ENCODE measurements around the gene HBG2. TPM values are rescaled to one million over a fixed set of nuclear protein-coding genes. Genes with fewer than 3 reads are reported as not detected.
"Not testable (repeated sequence)": the region's sequence is repeated elsewhere in the genome, so short reads cannot be mapped to it uniquely, and the experiment has no call there.

HBG2 gene
- total RNA-seq, 3 donors from 2014 or later: 5.7 to 7.5 (median 5.8) TPM

DNA sequence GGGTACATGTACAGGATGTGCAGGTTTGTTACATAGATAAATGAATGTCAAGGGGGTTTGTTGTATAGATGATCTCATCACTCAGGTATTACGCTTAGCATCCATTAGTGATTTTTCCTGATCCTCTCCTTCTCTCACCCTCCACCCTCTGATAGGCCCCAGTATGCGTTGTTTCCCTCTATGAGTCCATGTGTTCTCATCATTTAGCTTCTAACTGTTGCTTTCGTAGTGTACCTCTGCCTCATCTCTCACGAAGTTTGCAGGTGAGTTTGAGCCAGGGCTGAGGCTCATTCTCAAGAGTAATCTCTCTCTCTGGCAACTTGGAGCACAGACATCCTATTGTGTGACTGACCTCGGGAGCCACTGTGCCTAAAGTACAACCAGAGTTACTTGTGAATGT is 19.8 kb upstream of the HBG2 start:
- H3K9me3 Mint-ChIP-seq: no peaks in the 10 kb centered on the region
- H3K4me3 Mint-ChIP-seq: no peak overlapping the region
- DNase-seq (no peak), ATAC-seq (no peak)
- H3K27me3 Mint-ChIP-seq (ENCODE audit: low read depth): peaks cover 2% of the 10 kb centered on the region
- no peaks in the 10 kb centered on the region for H3K4me1 Mint-ChIP-seq (ENCODE audit: low read depth)
- no peaks in the 10 kb centered on the region for H3K36me3 Mint-ChIP-seq (ENCODE audit: insufficient read depth)

DNA sequence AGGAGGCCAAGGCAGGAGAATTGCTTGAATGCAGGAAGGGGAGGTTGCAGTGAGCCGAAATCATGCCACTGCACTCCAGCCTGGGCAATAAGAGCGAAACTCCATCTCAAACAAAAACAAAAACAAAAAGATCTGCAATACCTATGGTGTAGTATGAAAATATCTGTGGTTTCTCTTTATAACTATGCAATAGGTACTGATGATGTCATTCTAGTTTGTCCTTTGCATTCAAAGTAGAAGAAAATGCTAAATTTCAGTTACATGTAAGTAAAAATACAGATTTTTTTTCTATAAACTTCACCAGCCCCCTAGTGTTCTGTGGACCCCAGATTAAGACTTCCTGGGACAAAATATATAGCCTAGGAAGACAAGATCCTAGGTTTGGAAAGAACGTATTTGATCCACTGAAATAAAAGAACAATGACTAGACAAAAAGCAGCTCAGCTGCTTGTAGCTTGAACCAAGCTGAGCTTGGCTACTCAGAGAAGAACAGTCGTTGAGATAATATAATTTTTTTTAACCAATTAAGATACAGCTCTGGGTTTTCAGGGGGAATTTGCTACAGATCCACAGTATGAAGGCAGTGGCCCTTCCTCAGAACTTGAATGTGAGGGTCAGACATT is 17.9 kb upstream of the HBG2 start:
- Mint-ChIP-seq H3K36me3 (ENCODE audit: insufficient read depth) (no peaks in the 10 kb centered on the region), H3K9me3 (no peaks in the 10 kb centered on the region), H3K4me1 (ENCODE audit: low read depth) (no peaks in the 10 kb centered on the region), H3K27me3 (ENCODE audit: low read depth) (peaks cover 2% of the 10 kb centered on the region), H3K4me3 (no peak overlapping the region)
- ATAC-seq (no peak), DNase-seq (no peak)

DNA sequence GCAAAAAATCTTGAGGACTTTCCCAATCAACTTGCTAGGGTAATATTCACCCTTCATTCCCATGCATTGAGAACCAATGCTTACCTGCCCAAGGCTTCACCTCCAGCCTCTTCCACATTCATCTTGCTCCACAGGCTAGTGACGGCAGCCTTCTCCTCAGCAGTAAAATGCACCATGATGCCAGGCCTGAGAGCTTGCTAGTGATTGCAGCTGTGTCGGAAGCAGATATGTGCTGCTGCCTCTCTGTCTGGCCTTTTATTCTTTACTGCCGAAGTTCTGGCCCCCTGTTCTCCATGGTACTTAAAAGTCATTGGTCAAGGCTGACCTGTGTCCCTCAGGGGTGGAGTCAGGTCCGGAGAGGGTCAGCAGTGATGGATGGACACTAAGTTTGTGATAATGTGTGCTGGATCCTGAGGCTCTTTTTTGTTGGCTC is 15.2 kb upstream of the HBG2 start, which contains the start of gene HBE1:
Gene HBE1, minus strand, starts transcription at position 231 of the 433 bp plus-strand sequence. Its CDS starts 55 bp downstream, at position 176.
- Mint-ChIP-seq H3K9me3 (peaks cover 3% of the 10 kb centered on the region), H3K36me3 (ENCODE audit: insufficient read depth) (no peaks in the 10 kb centered on the region), H3K4me1 (ENCODE audit: low read depth) (no peaks in the 10 kb centered on the region), H3K27me3 (ENCODE audit: low read depth) (peaks cover 2% of the 10 kb centered on the region), H3K4me3 (no peak within 1 kb of the TSS)
- DNase-seq (no peak), ATAC-seq (no peak)

DNA sequence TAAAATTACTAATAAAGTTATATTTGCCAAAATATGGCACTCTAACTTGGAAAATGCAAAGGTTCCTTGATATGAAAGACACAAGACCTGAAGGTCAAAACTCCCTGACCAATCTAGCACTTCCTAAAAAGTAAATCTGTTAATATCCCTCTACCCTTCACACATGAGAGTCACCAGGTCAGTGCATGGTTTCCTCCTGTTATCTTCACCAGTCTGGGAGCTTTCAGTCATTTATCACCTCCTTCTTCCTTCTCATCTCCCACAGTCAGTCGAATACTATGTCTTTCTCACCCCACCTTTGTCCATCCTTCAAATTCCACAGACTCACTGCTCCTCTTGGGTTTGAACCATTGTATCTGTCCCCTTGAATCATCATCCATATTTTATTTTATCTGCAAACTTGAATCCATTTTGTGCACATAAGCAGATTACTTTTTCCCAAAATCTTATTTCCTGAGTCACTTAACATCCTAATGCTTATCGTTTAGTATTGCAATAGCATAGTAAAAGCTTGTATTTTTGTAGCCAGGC is 12.5 kb upstream of the HBG2 start:
- H3K4me3 Mint-ChIP-seq: no peak overlapping the region
- H3K9me3 Mint-ChIP-seq: peaks cover 3% of the 10 kb centered on the region
- peaks cover 2% of the 10 kb centered on the region for H3K27me3 Mint-ChIP-seq (ENCODE audit: low read depth)
- ATAC-seq (no peak), DNase-seq (no peak)
- H3K4me1 Mint-ChIP-seq (ENCODE audit: low read depth): no peaks in the 10 kb centered on the region
- no peaks in the 10 kb centered on the region for H3K36me3 Mint-ChIP-seq (ENCODE audit: insufficient read depth)

DNA sequence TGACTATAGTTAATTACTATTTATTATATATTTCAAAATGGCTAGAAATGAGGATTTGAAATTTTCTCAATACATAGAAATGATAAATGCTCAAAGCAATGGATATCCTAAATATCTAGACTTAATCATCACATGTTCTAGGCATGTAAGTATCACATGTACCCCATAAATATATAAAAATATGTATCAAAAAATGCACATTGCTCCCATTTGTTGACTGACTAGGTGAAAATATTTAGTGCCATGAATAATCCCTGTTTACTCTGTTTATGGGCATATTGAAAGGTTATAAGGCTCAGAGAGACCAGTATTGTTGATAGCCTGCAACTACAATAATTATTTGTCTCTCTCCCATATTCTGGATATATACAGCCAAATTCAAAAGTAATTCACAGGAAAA is 12.0 kb upstream of the HBG2 start:
- Mint-ChIP-seq H3K9me3 (peaks cover 3% of the 10 kb centered on the region), H3K27me3 (ENCODE audit: low read depth) (peaks cover 2% of the 10 kb centered on the region), H3K36me3 (ENCODE audit: insufficient read depth) (no peaks in the 10 kb centered on the region), H3K4me3 (no peak overlapping the region), H3K4me1 (ENCODE audit: low read depth) (no peaks in the 10 kb centered on the region)
- DNase-seq (no peak), ATAC-seq (no peak)

DNA sequence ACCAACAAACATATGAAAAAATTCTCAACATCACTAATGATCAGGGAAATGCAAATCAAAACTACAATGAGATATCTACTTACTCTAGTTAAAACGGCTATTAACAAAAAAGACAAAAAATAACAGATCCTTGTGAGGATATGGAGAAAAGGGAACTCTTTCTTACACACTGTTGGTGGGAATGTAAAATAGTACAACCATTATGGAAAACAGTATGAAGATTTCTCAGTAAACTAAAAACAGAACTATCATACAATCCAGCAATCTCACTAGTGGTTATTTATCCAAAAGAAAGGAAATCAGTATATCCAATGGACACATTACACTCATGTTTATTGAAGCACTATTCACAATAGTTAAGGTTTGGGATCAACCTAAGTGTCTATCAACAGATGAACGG is 11.3 kb upstream of the HBG2 start:
- DNase-seq (no peak), ATAC-seq (no peak)
- Mint-ChIP-seq H3K9me3 (peaks cover 3% of the 10 kb centered on the region), H3K4me3 (no peak overlapping the region), H3K27me3 (ENCODE audit: low read depth) (no peaks in the 10 kb centered on the region), H3K4me1 (ENCODE audit: low read depth) (no peaks in the 10 kb centered on the region), H3K36me3 (ENCODE audit: insufficient read depth) (no peaks in the 10 kb centered on the region)

DNA sequence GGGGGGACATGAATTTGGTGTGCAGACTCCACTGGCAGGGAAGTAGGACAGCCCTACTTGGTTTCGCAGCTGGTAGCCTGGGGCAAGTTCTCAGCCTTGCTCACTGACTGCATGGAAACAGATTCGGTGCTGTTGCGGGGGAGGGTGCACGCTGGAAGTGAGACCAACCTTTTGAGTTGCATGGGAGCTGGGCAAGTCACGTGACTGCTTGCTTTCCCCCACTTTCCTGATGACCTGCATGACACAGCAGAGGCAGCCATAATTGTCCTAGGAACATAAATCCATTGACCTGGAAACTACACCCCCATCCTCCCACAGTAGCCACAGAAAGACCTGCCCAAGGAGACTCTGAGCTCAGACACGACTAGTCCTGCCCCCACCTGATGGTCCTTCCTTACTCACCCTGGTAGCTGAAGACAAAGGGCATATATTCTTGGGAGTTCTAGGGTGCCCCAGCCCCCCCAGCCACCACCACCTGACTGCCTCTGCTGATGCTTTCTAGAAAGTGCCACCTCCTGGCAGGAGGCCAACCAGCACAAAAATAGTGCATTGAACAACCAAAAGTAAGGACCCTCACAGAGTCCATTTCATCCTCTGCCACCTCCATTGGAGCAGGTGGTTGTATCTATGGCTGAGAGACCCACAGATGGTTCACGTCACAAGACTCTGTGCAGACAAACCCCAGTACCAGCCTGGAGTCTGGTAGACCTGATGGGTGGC is 4.1 kb upstream of the HBG2 start:
- DNase-seq (no peak), ATAC-seq (no peak)
- H3K4me3 Mint-ChIP-seq: no peak overlapping the region
- H3K4me1 Mint-ChIP-seq (ENCODE audit: low read depth): no peaks in the 10 kb centered on the region
- peaks cover 2% of the 10 kb centered on the region for H3K27me3 Mint-ChIP-seq (ENCODE audit: low read depth)
- H3K36me3 Mint-ChIP-seq (ENCODE audit: insufficient read depth): no peaks in the 10 kb centered on the region
- H3K9me3 Mint-ChIP-seq: peaks cover 12% of the 10 kb centered on the region

DNA sequence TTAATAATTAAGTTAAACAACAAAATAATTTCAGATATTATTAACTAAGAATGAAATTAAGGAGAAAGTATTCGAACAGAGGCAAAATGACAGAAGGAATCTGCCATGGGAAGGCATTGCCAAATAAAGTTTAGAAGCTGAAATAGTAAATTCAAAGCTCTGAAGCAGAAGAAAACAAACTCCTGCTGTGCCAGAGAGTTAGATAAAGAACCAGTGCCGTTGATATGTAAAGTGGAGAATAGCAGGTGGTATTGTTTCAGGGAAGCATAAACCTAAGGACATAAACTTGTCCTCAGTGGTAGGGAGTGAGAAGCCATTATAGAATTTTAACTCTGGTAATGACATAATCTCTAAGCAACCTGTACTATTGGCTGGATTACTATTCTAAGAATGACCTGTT is 2.7 kb upstream of the HBG2 start:
- Mint-ChIP-seq H3K27me3 (ENCODE audit: low read depth) (peaks cover 2% of the 10 kb centered on the region), H3K4me3 (no peak overlapping the region), H3K9me3 (peaks cover 12% of the 10 kb centered on the region), H3K36me3 (ENCODE audit: insufficient read depth) (no peaks in the 10 kb centered on the region), H3K4me1 (ENCODE audit: low read depth) (no peaks in the 10 kb centered on the region)
- DNase-seq: no peak
- no peak for ATAC-seq

DNA sequence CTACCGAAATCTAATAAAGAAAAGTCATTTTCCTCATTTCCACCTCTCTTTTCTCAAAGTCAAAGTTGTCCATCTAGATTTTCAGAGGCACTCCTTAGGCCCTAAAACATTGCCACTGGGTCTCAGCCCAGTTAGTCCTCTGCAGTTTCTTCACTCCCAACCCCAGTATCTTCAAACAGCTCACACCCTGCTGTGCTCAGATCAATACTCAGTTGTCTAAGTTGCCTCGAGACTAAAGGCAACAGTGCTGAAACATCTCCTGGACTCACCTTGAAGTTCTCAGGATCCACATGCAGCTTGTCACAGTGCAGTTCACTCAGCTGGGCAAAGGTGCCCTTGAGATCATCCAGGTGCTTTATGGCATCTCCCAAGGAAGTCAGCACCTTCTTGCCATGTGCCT is 558 bp downstream of the HBG2 start:
- H3K27me3 Mint-ChIP-seq (ENCODE audit: low read depth); H3K4me1 Mint-ChIP-seq (ENCODE audit: low read depth); H3K36me3 Mint-ChIP-seq (ENCODE audit: insufficient read depth); ATAC-seq; H3K4me3 Mint-ChIP-seq; DNase-seq; H3K9me3 Mint-ChIP-seq: not testable (repeated sequence)

DNA sequence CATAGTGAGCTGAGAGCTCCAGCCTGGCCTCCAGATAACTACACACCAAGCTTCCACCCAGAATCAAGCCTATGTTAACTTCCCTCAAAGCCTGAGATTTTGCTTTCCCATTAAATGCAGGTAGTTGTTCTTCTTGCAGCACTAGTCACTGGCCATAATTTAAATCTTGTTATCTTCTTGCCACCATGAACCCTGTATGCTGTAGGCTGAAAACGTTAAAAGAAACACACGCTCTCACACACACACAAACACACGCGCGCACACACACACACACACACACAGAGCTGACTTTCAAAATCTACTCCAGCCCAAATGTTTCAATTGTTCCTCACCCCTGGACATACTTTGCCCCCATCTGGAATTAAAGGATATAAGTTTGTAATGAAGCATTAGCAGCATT is 1.1 kb downstream of the HBG2 start:
- not testable (repeated sequence) for H3K27me3 Mint-ChIP-seq (ENCODE audit: low read depth); H3K9me3 Mint-ChIP-seq; DNase-seq; H3K4me3 Mint-ChIP-seq; H3K36me3 Mint-ChIP-seq (ENCODE audit: insufficient read depth); H3K4me1 Mint-ChIP-seq (ENCODE audit: low read depth); ATAC-seq

DNA sequence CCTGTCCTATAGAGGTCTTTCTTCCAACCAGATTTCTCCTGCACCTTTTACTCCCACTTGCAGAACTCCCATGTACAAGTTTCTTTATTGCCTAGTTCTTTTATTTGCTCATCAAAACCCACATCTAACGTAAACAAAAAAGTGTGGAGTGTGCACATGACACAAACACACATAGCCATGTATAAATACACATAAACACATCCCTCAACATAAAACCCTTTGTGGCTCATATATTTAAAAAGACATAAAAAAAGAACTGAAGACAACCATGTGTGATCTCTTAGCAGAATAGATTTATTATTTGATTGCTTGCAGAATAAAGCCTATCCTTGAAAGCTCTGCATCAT is 1.7 kb downstream of the HBG2 start:
- H3K4me3 Mint-ChIP-seq: no peak overlapping the region
- DNase-seq: no peak
- no peaks in the 10 kb centered on the region for H3K9me3 Mint-ChIP-seq
- H3K27me3 Mint-ChIP-seq (ENCODE audit: low read depth): peaks cover 2% of the 10 kb centered on the region
- no peaks in the 10 kb centered on the region for H3K36me3 Mint-ChIP-seq (ENCODE audit: insufficient read depth)
- no peaks in the 10 kb centered on the region for H3K4me1 Mint-ChIP-seq (ENCODE audit: low read depth)
- ATAC-seq: no peak

DNA sequence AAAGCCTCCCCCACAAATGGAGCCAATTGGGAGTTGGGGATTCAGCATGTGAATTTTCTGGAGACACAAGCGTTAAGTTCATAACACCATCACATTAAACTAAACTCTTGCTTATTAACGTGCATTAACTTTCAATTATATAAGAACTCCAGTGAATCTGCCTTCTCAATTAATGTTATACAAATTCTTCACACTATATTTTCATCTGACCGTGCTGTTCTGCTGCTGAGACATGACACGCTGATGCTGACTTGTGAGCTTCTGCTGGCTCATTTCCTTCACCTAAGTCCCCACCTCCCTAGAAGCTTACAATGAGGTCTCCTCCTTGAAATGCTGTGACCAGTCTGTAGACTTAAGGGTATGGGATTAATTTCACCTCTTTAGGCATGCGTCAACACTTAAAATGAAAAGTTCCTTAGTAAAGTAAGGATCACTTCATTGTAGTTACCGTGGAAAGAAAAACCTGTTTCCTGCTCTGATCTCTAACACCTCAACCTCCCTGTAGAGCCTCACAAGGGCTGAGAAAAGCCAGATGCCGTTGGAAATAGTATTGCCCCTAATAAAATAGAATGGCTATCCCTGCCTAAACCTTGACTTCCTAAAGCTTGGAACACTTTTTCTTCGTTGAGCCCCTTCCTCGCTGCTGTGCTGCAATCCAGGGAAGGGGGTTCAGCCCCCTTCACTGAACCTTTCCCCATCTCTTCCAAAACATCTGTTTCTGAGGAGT is 2.2 kb downstream of the HBG2 start:
- H3K9me3 Mint-ChIP-seq: no peaks in the 10 kb centered on the region
- DNase-seq: no peak
- H3K4me3 Mint-ChIP-seq: no peak overlapping the region
- no peaks in the 10 kb centered on the region for H3K36me3 Mint-ChIP-seq (ENCODE audit: insufficient read depth)
- H3K27me3 Mint-ChIP-seq (ENCODE audit: low read depth): peaks cover 2% of the 10 kb centered on the region
- H3K4me1 Mint-ChIP-seq (ENCODE audit: low read depth): no peaks in the 10 kb centered on the region
- ATAC-seq: no peak

DNA sequence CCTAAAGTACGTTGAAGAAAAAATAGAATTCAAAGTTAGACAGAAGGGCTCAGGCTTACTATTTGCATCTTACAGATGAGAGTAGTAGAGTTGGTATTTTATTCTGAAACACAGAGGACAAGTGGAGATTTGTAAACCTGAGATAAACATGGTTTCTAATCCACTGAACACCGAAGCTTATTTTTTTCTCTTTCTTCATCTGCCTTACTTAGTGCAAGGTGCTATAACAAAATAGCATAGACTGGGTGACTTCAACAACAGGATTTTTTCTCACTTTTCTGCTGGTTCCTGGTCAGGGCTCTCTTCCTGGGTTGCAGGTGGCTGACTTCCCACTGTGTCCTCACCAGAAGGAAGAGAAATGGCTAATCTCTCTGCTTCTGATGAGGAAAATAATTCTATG is 2.8 kb downstream of the HBG2 start:
- no peak for ATAC-seq
- no peaks in the 10 kb centered on the region for H3K9me3 Mint-ChIP-seq
- H3K27me3 Mint-ChIP-seq (ENCODE audit: low read depth): peaks cover 2% of the 10 kb centered on the region
- H3K36me3 Mint-ChIP-seq (ENCODE audit: insufficient read depth): no peaks in the 10 kb centered on the region
- no peak for DNase-seq
- no peaks in the 10 kb centered on the region for H3K4me1 Mint-ChIP-seq (ENCODE audit: low read depth)
- H3K4me3 Mint-ChIP-seq: no peak overlapping the region

DNA sequence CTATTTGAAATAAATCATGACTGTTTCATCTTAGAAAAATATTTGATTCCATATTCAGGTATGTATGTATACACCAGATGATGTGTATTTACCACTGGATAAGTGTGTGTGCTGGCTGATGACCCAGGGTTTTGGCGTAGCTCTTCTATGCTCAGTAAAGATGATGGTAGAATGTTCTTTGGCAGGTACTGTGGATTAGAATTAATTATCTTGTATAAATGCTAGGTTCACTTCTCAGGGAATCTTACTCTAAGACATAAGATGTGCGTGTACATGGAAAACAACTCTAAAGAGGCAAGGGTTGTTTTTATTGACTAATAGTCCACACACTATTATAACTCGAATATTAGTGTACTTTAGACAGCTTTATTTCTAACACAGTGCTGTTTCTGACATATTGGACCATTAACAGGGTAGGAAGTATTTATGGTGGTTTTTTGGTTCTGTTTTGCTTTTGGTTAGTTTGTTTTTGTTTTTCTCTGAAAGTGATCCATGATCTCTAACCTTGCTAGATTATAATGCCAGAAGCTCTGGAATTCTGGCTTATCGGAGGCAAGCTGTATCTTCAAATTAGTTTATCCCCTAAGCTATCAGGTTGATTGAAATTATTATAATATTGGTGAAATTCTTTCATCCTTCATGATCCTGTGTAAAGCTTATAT is 3.9 kb downstream of the HBG2 start:
- no peak for ATAC-seq
- Mint-ChIP-seq H3K27me3 (ENCODE audit: low read depth) (no peaks in the 10 kb centered on the region), H3K36me3 (ENCODE audit: insufficient read depth) (no peaks in the 10 kb centered on the region), H3K4me1 (ENCODE audit: low read depth) (no peaks in the 10 kb centered on the region), H3K9me3 (no peaks in the 10 kb centered on the region), H3K4me3 (no peak overlapping the region)
- DNase-seq: no peak

All from activated T-cell treated with anti-CD3 and anti-CD28 coated beads, Interleukin-2, amount 50 U/mL, for 4 hours (primary cell).